Measurements from ENCODE around the gene HDAC10.

GRCh38 chr22:50255607-50256006 is 4.5 kb upstream of the HDAC10 start:
- TF ChIP-seq, protein P1, sequence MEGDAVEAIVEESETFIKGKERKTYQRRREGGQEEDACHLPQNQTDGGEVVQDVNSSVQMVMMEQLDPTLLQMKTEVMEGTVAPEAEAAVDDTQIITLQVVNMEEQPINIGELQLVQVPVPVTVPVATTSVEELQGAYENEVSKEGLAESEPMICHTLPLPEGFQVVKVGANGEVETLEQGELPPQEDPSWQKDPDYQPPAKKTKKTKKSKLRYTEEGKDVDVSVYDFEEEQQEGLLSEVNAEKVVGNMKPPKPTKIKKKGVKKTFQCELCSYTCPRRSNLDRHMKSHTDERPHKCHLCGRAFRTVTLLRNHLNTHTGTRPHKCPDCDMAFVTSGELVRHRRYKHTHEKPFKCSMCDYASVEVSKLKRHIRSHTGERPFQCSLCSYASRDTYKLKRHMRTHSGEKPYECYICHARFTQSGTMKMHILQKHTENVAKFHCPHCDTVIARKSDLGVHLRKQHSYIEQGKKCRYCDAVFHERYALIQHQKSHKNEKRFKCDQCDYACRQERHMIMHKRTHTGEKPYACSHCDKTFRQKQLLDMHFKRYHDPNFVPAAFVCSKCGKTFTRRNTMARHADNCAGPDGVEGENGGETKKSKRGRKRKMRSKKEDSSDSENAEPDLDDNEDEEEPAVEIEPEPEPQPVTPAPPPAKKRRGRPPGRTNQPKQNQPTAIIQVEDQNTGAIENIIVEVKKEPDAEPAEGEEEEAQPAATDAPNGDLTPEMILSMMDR (IDR thresholded peaks at IDR 0.05; ENCODE audit: low read depth, low read length) = no peak
- no peak for TF ChIP-seq EZH2phosphoT487 (IDR thresholded peaks at IDR 0.05; ENCODE audit: low read depth)

Data from OCI-LY3 (cell line).